ENCODE results near the gene GUCA1A. TPM values are rescaled to one million over a fixed set of nuclear protein-coding genes. Genes with fewer than 3 reads are reported as not detected.
"Not testable (repeated sequence)": the region's sequence is repeated elsewhere in the genome, so short reads cannot be mapped to it uniquely, and the experiment has no call there.

Gene GUCA1A
- total RNA-seq, 6 donors from 2014 or later: not detected

GRCh38 chr6:42182101-42182500 is 8.9 kb downstream of the GUCA1A start:
- no peaks in the 10 kb centered on the region for H3K36me3 ChIP-seq
- ATAC-seq (ENCODE audit: low FRiP score in 2 of 2) (no peak), DNase-seq (no peak)
- H3K4me1 ChIP-seq: peaks cover 0 to 3% (median 0%) of the 10 kb centered on the region in 4 donors
- no peaks in the 10 kb centered on the region for H3K27me3 ChIP-seq
- WGBS, 2 donors: 63 to 73% methylated on average over 5 of the region's 5 CpGs
- H3K9me3 ChIP-seq: no peaks in the 10 kb centered on the region
- TF ChIP-seq EP300 (IDR thresholded peaks at IDR 0.05) (no peak), POLR2AphosphoS5 (IDR thresholded peaks at IDR 0.05) (no peak), POLR2A (IDR thresholded peaks at IDR 0.05) (no peak), CTCF (IDR thresholded peaks at IDR 0.05) (no peak)
- H3K4me3 ChIP-seq: no peak overlapping the region
- H3K27ac ChIP-seq: no peak overlapping the region

DNA sequence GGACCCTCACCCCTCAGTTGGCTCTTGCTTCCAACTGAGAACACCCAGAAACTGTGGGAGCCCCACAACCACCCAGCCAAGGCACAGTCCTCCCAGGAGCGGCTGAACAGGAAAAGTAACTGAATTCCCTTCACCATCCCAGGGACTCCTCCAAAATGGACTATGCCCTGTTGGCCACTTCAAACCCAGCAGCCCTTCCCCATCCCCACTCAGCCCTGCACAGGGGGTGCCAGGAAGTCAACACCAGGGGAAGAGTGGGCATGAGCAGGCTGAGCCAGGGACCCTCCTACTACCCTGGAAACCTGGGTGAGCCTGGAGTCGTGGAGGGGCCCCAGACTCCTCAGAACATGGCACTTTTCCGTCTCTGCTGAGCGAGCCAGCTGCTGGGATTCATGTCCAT is 11.3 kb downstream of the GUCA1A start:
- H3K4me1 ChIP-seq: no peaks in the 10 kb centered on the region
- TF ChIP-seq POLR2A (IDR thresholded peaks at IDR 0.05) (no peak), EP300 (IDR thresholded peaks at IDR 0.05) (no peak), POLR2AphosphoS5 (IDR thresholded peaks at IDR 0.05) (no peak), CTCF (IDR thresholded peaks at IDR 0.05) (no peak)
- no peak overlapping the region for H3K27ac ChIP-seq
- no peak overlapping the region for H3K4me3 ChIP-seq
- no peaks in the 10 kb centered on the region for H3K9me3 ChIP-seq
- 90 to 100% methylated on average over 2 to 4 of the region's 4 CpGs for WGBS, 2 donors
- DNase-seq (no peak), ATAC-seq (ENCODE audit: low FRiP score in 2 of 2) (no peak)
- no peaks in the 10 kb centered on the region for H3K36me3 ChIP-seq
- no peaks in the 10 kb centered on the region for H3K27me3 ChIP-seq

DNA sequence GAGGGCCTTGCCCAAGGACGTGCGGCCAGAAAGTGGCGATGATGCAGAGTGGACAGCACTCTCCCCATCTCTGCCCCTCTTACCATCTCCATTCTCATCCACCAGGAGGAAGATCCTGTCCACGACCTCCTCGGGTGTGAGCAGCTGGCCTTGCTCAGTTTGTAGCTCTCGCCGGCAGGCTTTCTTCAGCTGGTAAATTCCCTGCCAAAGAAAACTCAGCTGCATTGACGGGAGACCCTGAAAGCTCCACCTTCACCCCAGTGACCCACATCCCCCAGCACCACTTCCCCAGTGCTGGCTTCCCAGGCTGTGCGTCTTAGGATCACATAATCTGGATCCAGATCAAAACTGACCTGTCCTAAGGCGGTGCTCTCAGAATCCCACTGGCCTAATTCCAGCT is 12.4 kb downstream of the GUCA1A start:
- Histone ChIP-seq H3K4me3 (no peak overlapping the region), H3K9me3 (no peaks in the 10 kb centered on the region), H3K4me1 (no peaks in the 10 kb centered on the region), H3K27ac (no peak overlapping the region), H3K36me3 (no peaks in the 10 kb centered on the region), H3K27me3 (no peaks in the 10 kb centered on the region)
- no peak for TF ChIP-seq POLR2A (IDR thresholded peaks at IDR 0.05)
- TF ChIP-seq EP300 (IDR thresholded peaks at IDR 0.05): no peak
- WGBS, 2 donors: 77 to 81% methylated on average over 9 to 10 of the region's 10 CpGs
- peak in 1 of 2 donors; percentile 30 for ATAC-seq (ENCODE audit: low FRiP score in 2 of 2)
- DNase-seq: no peak

- TF ChIP-seq POLR2A (IDR thresholded peaks at IDR 0.05) (no peak), POLR2AphosphoS5 (IDR thresholded peaks at IDR 0.05) (no peak), EP300 (IDR thresholded peaks at IDR 0.05) (no peak), CTCF (IDR thresholded peaks at IDR 0.05) (no peak)
- WGBS, 2 donors: 84 to 91% methylated on average over 5 to 6 of the region's 6 CpGs
- Histone ChIP-seq H3K36me3 (no peaks in the 10 kb centered on the region), H3K27ac (no peak overlapping the region), H3K9me3 (no peaks in the 10 kb centered on the region), H3K4me3 (no peak overlapping the region), H3K27me3 (no peaks in the 10 kb centered on the region), H3K4me1 (no peaks in the 10 kb centered on the region)
- DNase-seq (no peak), ATAC-seq (ENCODE audit: low FRiP score in 2 of 2) (no peak)
Observed at GRCh38 chr6:42188406-42188805, 15.2 kb downstream of the GUCA1A start.

DNA sequence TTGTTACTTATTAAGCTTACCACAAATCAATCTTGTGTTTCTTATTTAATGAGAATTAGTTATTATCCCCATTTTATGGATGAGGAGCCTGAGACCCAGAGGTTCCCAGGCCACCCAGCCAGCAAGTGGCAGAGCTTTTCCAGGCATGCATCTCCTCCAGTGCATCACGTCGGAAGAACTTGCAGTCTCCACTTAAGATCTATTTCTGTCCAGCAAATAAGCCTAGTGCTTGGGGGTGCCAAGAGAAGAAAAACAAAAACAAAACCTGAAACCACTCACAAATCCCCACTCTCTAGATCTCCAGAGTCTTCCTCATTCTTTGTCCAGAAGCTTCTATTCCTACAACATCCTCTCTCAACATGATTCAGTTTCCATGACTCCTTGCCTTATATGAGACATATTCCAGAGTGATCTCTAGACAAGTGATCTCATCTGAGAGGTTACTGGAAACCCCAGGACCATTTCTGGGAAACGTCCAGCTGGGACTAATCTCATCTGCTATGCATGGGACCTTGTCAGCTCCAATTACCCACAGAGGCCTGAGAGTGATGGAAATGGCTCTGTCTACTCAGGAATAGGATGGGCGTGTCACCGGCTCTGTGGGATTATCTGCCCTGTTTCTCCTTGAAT is 17.5 kb downstream of the GUCA1A start:
- no peaks in the 10 kb centered on the region for H3K4me1 ChIP-seq
- TF ChIP-seq EP300 (IDR thresholded peaks at IDR 0.05): no peak
- TF ChIP-seq POLR2AphosphoS5 (IDR thresholded peaks at IDR 0.05): no peak
- TF ChIP-seq CTCF (IDR thresholded peaks at IDR 0.05): no peak
- TF ChIP-seq POLR2A (IDR thresholded peaks at IDR 0.05): no peak
- H3K4me3 ChIP-seq: no peak overlapping the region
- no peaks in the 10 kb centered on the region for H3K9me3 ChIP-seq
- DNase-seq (no peak), ATAC-seq (ENCODE audit: low FRiP score in 2 of 2) (no peak)
- H3K27ac ChIP-seq: no peak overlapping the region
- H3K36me3 ChIP-seq: no peaks in the 10 kb centered on the region
- H3K27me3 ChIP-seq: no peaks in the 10 kb centered on the region
- 81 to 85% methylated on average over 5 of the region's 5 CpGs for WGBS, 2 donors

GRCh38 chr6:42192385-42192784 is 19.2 kb downstream of the GUCA1A start:
- H3K36me3 ChIP-seq; H3K27ac ChIP-seq; H3K4me3 ChIP-seq; ATAC-seq (ENCODE audit: low FRiP score in 2 of 2); H3K4me1 ChIP-seq; DNase-seq; H3K9me3 ChIP-seq; H3K27me3 ChIP-seq: not testable (repeated sequence)
- 93 to 94% methylated on average over 5 of the region's 5 CpGs for WGBS, 2 donors

Measured in upper lobe of left lung (tissue), 6 donors.